Activated naive CD4-positive, alpha-beta T cell (primary cell): ENCODE results near the gene FBXW2.

Source experiments
- DNase-seq, 4 experiments: peaks; one replicate each; lab custom pipeline; 2025; lab: John Stamatoyannopoulos, UW

Gene FBXW2

GRCh38 chr9:120741701-120742100 lies 51.5 kb downstream of the FBXW2 start:
- DNase-seq = no peak

GRCh38 chr9:120741191-120741590 lies 52.0 kb downstream of the FBXW2 start:
- no peak for DNase-seq

- no peak for DNase-seq
Observed at GRCh38 chr9:120740132-120740531, 53.1 kb downstream of the FBXW2 start.

GRCh38 chr9:120737416-120738165 lies 55.6 kb downstream of the FBXW2 start:
- DNase-seq = no peak

- DNase-seq = no peak
Observed at GRCh38 chr9:120736881-120737280, 56.3 kb downstream of the FBXW2 start.

GRCh38 chr9:120735415-120736126 lies 57.6 kb downstream of the FBXW2 start:
- no peak for DNase-seq

- no peak for DNase-seq
Observed at GRCh38 chr9:120734607-120735410, 58.4 kb downstream of the FBXW2 start.

- no peak for DNase-seq
Observed at GRCh38 chr9:120733190-120733589, 60.0 kb downstream of the FBXW2 start.

GRCh38 chr9:120730654-120731514 lies 62.3 kb downstream of the FBXW2 start:
- no peak for DNase-seq

GRCh38 chr9:120729791-120730241 lies 63.4 kb downstream of the FBXW2 start:
- DNase-seq = no peak

GRCh38 chr9:120726484-120726883 lies 66.7 kb downstream of the FBXW2 start:
- DNase-seq = no peak

- DNase-seq = no peak
Observed at GRCh38 chr9:120725907-120726306, 67.3 kb downstream of the FBXW2 start.

GRCh38 chr9:120724757-120725400 lies 68.3 kb downstream of the FBXW2 start:
- DNase-seq = no peak

GRCh38 chr9:120723565-120723964 lies 69.7 kb downstream of the FBXW2 start:
- DNase-seq = no peak

GRCh38 chr9:120720404-120720803 lies 72.8 kb downstream of the FBXW2 start:
- no peak for DNase-seq

GRCh38 chr9:120718316-120718715 lies 74.9 kb downstream of the FBXW2 start:
- DNase-seq = no peak

- DNase-seq = no peak
Observed at GRCh38 chr9:120717176-120717575, 76.0 kb downstream of the FBXW2 start.

GRCh38 chr9:120716483-120716882 lies 76.7 kb downstream of the FBXW2 start:
- no peak for DNase-seq

- DNase-seq = no peak
Observed at GRCh38 chr9:120715389-120715924, 77.8 kb downstream of the FBXW2 start.

- no peak for DNase-seq
Observed at GRCh38 chr9:120714846-120715388, 78.3 kb downstream of the FBXW2 start.
